SK-MEL-5 (cell line): Measurements from ENCODE around the gene GNAQ. TPM values are rescaled to one million over a fixed set of nuclear protein-coding genes. Genes with fewer than 3 reads are reported as not detected.
A peak's percentile ranks its signal among the peaks of the same experiment; 100 is the strongest.

ENCODE experiments used
- DNase-seq: peaks from one replicate; pipeline ENCODE4 v3.0.0-alpha.2; 2016; ENCODE audit warnings: low read depth, low spot score
- in situ Hi-C: cut with HindIII; loops from 2 replicates; pipeline ENCODE4 v1.10.0; 2016; ENCODE audit warnings: low sequenced_read_pairs, high pct_unique_total_duplicates, low pct_unique_long_range_greater_than_20kb
- total RNA-seq: library from RNA; depleted of rRNA; stranded (reverse); fragments of >200 nt; shearing (Covaris generic); gene quantifications from 2 replicates; pipeline ENCODE4 v1.2.3, GENCODE V29; 2014

Gene GNAQ
- total RNA-seq, 1 experiment from 2014 or later = 27.1 TPM

GRCh38 chr9:77854916-77855311 lies 176.7 kb downstream of the GNAQ start:
- in situ Hi-C loops = no loop called here
- DNase-seq = no peak

GRCh38 chr9:77854258-77854915 lies 177.2 kb downstream of the GNAQ start:
- in situ Hi-C loops = no loop called here

GRCh38 chr9:77853716-77854115 lies 177.9 kb downstream of the GNAQ start:
- in situ Hi-C loops = no loop called here
- no peak for DNase-seq

More at GRCh38 chr9:77854258-77854915, 177.2 kb downstream of the GNAQ start:
- DNase-seq = no peak

GRCh38 chr9:77851882-77852595 lies 179.6 kb downstream of the GNAQ start:
- no peak for DNase-seq

GRCh38 chr9:77848897-77849296 lies 182.7 kb downstream of the GNAQ start:
- peak; percentile 30 for DNase-seq

More at GRCh38 chr9:77851882-77852595, 179.6 kb downstream of the GNAQ start:
- in situ Hi-C loops = no loop called here

GRCh38 chr9:77848404-77848803 lies 183.2 kb downstream of the GNAQ start:
- peak; percentile 26 for DNase-seq
- in situ Hi-C loops = no loop called here

More at GRCh38 chr9:77848897-77849296, 182.7 kb downstream of the GNAQ start:
- in situ Hi-C loops = no loop called here

- DNase-seq = peak; percentile 10
- in situ Hi-C loops = no loop called here
Observed at GRCh38 chr9:77847626-77848025, 184.0 kb downstream of the GNAQ start.

- in situ Hi-C loops = no loop called here
- DNase-seq = peak; percentile 55
Observed at GRCh38 chr9:77847059-77847499, 184.5 kb downstream of the GNAQ start.

- in situ Hi-C loops = no loop called here
Observed at GRCh38 chr9:77844415-77844814, 187.2 kb downstream of the GNAQ start.

GRCh38 chr9:77843871-77844155 lies 187.8 kb downstream of the GNAQ start:
- in situ Hi-C loops = no loop called here
- DNase-seq = no peak

More at GRCh38 chr9:77844415-77844814, 187.2 kb downstream of the GNAQ start:
- no peak for DNase-seq

GRCh38 chr9:77843076-77843870 lies 188.3 kb downstream of the GNAQ start:
- no peak for DNase-seq
- in situ Hi-C loops = no loop called here

- peak; percentile 42 for DNase-seq
- in situ Hi-C loops = no loop called here
Observed at GRCh38 chr9:77841739-77842386, 189.7 kb downstream of the GNAQ start.

GRCh38 chr9:77839459-77840140 lies 192.0 kb downstream of the GNAQ start:
- peak; percentile 25 for DNase-seq
- in situ Hi-C loops = no loop called here

- DNase-seq = no peak
- in situ Hi-C loops = no loop called here
Observed at GRCh38 chr9:77838986-77839385, 192.6 kb downstream of the GNAQ start.

- no peak for DNase-seq
- in situ Hi-C loops = no loop called here
Observed at GRCh38 chr9:77834898-77835488, 196.6 kb downstream of the GNAQ start.

- DNase-seq = no peak
- in situ Hi-C loops = no loop called here
Observed at GRCh38 chr9:77833561-77834429, 197.8 kb downstream of the GNAQ start.
